GM18519 (cell line): ENCODE data around the gene POLE4.
A peak's percentile ranks its signal among the peaks of the same experiment; 100 is the strongest.

Experiments
- ATAC-seq: cut with Tn5 transposase; IDR thresholded peaks from one replicate; pipeline ENCODE4 v1.9.1; 2021; ENCODE audit warnings: mild to moderate bottlenecking, moderate library complexity; ENCODE audit not compliant: unreplicated experiment, low FRiP score

The POLE4 gene, protein sequence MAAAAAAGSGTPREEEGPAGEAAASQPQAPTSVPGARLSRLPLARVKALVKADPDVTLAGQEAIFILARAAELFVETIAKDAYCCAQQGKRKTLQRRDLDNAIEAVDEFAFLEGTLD

DNA sequence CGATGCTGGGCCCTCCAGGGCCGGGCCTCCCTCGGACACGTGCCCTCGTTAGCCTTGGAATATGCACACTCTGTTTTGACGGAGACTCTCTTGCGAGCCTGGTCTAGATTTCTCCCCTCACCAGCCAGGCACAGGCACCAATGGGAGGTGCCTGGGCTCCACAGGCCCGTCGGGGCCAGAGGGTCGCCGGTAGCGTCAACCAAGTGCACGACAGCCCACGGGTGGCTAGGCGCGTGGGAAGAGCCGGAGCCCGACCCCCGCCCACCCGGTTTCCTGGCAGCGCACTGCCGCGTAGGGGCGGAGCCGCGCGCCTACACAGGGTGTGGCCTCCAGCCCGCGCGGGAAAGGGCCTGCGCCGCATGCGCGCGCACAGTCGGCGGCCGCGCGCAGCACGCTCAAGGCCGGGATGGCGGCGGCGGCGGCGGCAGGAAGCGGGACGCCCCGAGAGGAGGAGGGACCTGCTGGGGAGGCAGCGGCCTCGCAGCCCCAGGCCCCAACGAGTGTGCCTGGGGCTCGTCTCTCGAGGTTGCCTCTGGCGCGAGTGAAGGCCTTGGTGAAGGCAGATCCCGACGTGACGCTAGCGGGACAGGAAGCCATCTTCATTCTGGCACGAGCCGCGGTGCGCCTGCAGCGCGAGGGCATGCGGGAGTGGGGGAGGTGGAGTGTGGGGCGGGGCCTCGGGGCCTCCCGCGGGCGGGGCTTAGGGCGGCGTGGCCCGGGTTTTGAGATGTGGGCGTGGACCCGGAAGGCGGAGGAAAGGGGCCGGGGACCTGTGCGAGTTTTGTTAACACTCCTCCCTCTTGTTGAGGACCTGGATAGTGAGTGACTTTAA, at the start of gene POLE4:
TSS of gene POLE4 (plus strand) at position 370 of the 832 bp plus-strand sequence. CDS start at position 407, 37 bp downstream.
- ATAC-seq: peak; percentile 80

DNA sequence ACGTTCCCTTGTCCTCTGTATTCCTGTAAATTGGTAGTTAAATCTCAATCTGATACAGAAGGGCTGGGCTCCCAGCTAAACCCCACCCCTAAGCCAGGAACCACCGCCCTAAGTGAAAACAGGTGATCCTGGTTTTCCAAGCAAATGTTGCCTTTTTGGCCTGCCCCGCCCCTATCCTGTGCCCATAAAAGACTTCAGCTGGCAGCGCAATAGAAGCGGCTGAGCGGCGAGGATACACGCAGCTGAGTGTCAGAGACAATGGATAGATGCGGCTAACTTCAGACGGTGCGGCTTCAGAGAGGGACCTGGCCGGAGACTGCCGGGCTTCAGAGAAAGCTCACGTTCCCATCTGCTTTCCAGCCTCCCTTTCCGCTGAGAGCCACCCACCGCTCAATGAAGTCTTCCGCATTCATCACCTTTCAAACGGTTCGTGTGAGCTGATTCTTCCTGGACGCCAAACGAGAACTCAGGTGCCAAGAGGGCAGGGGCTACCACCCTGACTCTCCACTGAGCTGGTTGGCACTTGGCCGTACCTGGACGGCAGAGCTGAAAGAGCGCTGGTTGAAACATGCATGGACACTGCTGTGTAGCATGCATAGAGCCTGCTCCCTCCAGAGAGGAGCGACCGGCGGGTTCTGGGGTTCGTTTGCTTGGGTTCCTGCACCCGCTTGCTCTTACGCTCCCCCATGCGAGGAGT, 49.5 kb upstream of the POLE4 start:
- ATAC-seq: no peak

DNA sequence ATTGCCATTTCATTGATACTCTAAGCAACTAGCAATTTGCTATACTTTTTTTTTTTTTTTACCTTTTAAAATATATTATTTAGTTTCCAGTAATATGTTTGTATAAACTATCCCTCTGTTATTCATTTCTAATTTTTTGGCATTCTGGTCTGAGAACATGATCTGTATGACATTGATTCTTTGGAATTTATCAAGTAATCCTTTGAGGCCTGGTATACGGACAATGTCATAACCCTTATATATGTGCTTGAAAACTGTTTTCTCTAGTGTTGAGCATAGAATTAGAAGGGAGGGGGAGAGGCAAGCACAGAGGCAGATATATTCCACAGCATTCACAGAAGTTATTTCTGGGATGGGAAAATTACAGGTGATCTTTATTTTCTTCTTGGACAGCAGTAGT, 48.2 kb upstream of the POLE4 start:
- ATAC-seq: no peak

DNA sequence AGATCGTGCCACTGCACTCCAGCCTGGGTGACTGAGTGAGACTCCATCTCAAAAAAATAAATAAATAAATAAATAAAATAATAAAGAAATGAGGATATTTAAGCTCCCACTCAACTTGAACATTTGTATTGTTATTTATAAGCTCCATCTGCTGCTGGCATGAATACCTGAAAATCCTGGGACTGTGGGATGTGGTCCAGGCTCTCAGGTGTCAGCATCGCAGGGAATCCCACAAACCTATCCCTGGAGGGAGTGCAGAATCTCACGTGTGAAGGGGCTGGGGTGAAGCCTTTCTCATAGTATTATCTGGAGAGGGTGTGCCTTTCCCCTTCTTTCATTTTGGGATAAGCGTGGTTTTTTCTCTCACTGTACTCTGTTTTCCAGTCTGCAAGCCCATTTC, 47.4 kb upstream of the POLE4 start:
- ATAC-seq: no peak

DNA sequence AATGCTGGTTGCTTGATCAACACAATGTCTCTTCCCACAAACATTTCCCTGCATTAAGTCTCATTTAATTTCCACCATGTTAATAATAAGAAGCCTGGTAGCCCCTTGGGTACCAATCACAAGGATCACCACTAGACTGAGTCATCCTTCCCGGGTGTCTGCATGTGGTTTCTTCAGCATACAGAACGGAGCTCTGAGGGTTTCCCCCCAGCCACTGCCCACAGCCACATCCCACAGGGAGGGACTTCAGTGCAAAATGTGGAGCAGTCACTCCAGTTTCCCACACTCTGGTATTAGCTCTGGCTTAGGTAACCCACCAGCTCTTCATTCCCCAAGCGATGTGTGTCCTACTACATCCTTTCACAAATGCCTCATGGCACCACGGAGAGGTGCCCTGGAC, 42.7 kb upstream of the POLE4 start:
- ATAC-seq: no peak

DNA sequence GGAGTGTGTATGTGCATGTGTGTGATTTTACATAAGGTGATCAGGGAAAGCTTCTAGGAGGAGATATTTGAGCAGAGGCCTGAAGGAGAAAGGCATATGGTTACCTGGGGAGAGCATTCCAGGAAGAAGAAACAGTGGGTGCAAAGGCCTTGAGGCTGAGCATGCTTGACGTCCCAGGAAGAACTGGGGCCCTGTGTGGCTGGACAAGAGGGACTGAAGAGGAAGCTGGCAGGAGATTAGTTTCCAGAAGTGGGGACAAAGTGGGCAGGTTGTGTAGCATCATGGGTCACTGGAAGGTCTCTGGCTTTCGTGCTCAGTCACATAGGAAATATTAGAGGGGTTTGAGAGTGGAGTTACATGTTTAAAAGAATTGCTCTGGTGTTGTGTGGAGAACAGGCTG, 42.0 kb upstream of the POLE4 start:
- no peak for ATAC-seq

DNA sequence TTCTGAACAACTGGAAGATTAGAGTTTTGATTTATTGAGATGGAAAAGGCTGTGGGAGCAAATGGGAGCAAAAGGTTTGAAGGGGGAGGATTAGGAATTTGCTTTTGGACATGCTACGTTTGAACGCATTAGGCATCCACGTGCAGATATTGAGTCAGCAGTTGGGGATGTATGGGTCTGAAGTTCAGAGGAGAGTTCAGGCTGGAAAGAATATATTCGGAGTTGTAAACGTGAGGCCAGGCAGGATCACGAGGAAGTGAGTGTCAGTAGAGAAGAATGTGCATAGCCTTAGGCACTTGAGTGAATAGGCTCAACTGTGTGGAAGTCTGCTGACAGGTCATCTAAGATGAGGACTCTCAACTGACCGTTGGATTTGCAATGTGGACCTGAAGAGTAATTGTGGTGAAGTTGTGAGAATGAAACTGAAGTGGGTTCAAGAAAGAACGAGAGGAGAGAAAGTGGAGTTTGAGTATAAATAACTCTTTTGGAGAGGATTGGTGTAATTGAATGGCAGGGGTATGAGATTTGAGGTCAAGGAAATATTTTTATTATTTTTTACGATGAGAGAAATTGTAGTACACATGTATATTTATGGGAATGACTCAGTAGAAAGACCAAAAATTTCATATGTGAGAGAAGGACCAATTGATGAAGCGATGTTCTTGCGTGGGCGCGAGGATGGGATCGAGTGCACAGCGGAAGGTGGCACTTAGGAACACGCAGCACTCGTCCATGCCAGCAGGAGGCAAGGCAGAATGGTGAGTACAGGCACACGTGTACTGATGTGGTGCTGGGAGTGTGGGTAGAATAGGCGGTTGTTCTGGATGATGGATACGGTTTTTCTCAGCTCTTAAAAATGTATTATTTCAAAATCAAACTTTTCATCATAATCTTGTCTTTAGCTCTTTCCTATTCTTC, 40.5 kb upstream of the POLE4 start:
- ATAC-seq: no peak

DNA sequence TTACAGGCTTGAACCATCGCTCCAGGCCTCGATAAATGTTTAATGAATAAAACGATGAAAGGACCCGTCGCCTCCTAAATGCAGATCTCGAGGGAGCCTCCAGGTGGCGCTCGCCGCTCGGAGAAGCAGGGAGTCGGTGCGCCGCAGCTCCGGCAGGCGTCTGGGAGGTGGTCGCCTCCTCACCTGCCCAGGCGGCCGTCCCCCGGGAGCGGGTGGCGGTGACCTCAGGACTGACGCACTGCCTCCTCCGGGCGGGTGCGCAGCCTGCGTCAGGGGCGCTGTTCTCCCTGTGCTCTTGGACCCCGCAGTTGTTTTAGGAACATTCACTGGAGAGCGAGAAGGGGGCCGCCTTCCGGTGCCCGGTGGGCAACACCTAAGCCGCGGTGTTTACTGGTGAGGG, 38.6 kb upstream of the POLE4 start:
- ATAC-seq: no peak

DNA sequence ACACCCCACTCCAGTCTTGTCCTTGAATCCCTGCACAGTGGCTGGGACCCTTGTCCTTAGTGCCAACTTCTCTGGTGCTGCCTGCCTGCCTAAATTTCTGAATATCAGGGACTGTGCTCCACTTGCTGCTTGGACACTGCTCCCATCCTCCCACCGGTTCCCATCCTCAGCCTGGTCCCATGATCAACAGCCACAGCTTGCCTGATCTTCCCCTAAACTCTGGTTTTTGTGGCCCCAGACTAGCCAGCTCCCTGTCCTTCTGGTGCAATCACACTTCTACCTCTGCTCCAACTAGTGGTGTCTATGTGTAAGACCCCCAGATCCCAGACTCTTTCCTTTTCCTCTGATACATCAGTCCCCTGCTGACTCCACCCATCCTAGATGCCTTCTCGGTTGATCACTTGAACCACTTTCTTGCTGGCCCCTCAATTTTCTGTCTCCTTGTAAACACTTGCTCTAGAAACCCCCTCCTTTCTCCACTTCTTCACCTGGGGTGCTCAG, 37.2 kb upstream of the POLE4 start:
- no peak for ATAC-seq

DNA sequence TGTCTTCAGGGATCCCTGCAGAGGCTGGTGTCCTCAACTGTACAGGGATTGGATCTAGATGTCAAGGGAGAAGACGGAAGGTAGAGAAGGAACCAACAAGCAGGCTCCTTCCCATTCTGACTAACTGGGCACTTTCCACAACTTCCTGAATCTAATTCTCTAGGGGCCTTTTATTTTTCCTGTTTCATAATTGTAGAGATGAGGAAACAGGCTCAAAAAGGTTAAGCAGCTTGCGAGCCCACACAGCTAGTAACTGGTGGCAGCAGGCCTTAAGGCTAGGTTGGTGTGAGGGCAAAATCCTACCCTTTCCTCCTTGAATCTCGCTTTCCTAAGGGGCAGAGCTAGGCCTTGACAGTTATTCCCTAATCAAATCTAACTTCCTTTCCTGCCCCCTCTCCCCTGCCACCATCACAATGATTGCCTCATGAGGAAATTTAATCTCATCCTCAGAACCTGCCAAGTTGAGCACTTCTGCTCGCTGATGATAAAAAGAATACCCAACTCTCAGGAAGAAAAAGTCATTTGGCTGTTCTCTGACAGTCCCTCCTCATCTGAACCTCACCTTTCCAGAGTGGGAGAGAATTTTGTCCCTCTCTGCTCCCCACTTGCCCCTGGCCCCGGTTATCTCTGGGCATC, 35.7 kb upstream of the POLE4 start:
- no peak for ATAC-seq

DNA sequence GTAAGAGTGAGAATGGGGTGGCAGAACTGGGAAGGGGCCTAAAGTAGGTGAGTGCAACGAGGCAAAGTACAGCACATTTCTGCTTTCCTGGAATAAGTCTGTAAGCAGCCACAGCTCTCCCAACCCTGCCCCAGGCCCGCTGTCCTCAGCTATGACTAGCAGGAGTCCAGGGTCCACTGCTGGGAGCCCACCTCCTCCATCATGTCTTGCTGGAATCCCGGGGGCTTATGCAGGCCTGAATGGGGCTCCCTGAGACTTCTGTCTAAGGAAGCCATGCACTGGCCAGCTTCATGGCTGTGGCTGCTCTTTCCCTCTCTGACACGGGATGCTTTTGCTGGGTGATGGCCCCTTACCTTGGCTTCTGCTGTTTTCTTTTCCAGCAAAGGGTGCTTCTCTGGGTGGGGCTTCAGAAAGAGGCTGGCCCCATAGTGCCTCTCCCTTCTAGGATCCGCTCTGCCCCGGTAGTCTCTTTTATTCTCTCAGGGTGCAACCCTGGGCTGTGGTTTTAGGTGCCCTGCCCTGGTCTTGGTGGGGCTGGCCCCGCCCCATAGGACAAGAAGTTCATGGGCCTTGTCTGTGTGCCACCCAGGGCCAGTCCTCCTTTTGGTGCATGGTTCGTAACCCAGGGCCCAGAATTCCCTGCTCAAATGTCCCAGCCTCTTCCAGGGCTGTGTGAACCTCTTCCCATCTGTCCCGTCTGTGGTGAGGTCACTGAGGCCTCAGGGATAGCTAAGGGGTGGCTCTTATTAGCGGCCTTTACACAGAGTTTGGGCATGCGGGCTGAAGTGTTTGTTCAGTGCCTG, 33.8 kb upstream of the POLE4 start:
- no peak for ATAC-seq

DNA sequence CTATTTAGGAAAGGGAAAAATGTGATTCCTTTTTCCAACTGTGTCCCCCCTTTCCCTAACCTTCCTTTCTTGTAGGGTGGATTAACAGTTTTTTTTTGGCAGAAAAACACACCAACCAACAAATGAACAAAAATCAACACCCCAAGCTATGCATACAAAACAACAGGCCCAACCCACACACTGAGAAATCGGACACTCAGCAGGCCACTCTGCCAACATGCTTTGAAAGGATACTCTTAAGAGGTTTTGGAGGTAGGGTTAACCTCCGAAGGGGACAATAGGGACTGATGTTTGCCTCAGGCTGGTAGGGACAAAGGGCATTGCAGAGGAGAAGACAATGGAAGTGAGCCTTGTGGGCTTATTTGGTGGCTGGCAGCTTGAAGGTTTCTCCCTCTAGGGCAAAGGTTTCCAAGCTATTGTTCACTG, 33.1 kb upstream of the POLE4 start:
- ATAC-seq: no peak

DNA sequence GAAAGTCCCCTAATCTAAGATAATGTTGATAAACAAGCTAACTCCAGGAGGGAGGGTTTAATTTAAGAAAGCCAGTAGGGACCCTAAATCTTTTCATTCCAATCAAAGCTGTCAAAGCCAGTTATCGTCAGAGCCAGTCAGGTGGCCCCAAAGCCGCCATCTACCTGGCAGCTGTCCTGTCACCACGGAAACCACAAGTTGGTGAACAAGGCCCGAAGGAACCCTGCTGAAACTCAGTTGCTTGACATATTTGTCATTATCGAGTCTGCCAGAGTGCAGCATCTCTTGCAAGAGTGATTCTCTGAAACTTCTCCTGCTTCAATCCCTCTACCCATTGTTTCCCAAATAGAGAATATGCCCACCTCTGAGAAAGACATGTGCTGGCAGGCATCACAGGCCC, 30.8 kb upstream of the POLE4 start:
- no peak for ATAC-seq

DNA sequence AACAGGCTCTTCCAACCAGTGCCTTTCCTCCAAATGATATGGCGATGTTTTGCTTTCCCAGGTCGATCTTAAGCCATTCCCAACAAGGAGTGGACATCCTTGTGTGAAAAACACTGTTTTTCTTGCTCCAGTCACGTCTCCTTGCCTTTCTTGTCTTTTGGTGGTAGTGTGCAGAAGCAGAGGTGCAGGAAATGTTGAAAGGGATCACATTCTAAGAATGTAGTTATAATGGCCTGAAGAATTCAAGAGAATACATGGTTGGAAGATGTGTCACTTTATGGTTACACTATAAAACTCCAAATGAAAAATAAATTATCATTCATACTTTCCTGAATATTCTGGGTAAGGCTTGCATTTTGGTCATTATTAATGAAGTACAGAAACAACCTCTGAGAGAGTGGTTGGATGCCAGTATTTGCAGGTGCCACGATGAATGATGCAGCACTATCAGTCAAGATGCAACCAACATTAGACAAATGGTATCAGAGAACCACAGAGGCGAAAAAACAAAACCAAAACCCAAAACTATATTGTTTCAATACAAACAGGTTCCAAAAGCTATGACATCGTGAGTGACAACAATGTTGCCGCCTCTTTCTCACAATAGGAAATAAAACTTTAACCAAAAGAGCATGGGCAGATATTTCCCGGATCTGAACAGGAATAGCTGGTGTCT, 27.5 kb upstream of the POLE4 start:
- ATAC-seq: no peak

DNA sequence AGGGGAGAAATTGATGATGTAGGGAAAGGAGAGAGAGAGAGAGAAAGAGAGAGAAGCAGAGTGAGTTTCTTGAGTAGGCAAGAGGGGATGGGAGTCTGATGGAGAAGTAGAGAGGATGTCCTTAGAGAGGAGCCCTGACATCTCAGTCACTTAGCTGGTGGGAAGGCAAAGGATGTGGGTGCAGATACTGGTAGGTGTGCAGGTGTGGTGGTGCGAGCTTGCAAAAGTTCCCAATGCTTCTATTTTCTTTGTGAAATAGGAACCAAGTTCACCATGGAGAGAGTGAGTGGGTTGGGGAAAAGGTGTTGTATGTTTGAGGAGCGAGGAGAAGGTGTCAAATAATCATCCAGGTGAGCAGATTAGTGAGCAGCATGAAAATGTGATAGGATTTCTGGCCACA, 26.5 kb upstream of the POLE4 start:
- no peak for ATAC-seq

DNA sequence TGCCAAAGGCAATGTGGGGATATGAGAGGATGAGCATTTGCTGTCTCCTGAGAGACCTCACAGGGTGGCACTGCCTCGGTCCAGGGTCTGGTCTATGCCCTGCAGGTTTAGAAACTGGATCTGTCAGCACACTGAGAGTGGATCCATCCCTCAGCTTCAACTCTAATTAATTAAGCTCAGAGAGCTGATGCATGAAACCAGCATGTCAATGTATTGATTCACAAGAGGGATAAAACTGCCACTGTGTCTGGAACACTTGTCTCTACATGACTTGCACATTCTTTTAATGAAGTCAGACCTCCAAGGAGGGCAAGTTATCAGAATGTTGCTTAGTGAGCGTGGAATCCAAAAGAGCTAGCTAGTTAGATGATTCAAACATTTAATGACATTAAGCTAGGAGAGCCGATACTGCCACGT, 22.5 kb upstream of the POLE4 start:
- ATAC-seq: no peak

DNA sequence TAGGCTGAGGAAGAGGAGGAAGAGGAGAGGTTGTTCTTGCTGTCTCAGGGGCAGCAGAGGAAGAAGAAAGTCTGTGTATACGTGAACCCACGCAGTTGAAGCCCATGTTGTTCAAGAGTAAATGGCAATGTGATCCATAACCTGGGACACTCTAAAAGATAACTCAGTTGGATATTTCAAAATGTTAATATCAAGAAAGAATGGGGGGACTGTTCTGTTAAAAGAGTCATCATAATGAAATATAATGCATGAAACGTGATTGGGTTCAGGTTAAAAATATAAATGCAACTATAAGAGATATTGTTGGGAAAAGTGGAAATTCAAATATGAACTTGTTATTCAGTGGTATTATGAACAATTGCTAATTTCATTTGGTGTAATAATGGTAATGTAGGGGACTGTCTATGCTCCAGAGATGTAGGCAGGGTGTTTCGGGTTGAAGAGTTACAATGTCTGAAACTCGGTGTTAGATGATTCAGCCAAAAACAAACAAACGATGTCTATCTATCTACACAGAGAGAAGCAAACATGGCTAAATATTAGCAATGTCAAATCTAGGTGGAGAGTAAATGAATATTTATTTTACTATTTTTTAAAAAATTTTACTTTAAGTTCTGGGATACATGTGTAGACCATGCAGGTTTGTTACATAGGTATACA, 21.1 kb upstream of the POLE4 start:
- no peak for ATAC-seq

DNA sequence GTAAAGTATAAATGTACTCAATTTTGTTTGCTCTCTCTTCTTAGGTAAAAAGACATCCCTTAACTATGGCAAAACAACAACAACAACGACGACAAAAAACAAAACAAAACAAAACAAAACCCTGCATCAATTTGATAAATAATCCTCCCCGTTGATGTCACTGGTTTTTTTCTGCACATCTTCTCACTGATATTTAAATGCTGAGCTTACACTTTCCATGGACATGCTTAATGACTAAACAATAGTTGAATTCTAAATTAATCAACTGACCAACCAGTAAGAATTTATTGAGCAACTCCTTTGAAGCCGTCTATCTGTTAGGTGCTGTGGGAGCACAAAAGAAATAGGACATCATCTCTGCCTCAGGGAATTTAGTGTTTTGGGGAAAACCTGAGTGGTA, 20.2 kb upstream of the POLE4 start:
- no peak for ATAC-seq
